HG03354 (cell line): ENCODE data around the gene ATG2B.

Experiments
- ATAC-seq: cut with Tn5 transposase; IDR thresholded peaks from one replicate; pipeline ENCODE4 v1.9.1; 2021; ENCODE audit warnings: mild to moderate bottlenecking; ENCODE audit not compliant: unreplicated experiment, poor library complexity, severe bottlenecking

ATG2B gene

DNA sequence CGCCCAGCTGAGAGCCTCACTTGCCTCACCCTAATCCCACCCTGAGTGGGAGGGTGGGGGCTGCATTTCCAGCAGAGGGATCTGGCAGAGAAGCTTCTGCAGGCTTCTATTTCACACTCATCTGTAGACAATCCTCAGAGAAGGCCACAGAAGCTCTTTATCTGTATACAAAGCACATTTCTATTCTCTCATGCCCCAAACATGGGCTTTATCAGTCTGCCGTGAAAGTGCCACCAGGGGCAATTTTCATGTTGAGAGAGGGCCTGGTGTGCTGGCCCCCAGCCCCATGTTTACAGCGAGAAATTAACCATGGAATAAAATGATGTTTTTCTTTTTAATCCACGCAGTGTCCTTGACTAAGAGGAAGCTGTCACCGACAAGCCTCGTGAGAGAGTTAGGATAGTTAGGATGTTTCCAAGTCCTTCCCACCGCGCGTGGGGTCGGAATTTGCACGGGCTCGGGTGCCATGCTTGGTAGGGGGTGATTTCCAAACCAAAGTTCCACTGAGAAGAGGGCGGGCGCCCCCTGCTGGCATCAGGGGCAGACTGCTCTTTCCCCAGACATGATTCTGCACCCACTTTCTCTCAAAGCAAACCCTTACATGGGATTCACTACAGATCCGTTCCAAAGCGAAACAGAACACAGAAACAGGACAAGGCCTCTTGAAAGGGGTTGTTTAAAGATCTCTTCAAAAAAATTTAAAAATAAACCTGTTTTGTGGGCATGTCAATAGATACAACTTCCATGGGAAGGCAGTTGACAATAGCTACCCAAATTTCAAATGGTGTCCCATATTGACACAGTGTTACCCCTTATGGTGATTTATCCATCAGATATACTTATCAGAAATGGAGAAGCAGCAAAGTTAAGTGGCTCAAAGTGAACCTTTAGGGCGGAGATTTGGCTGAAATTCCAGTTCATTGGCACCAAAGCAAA lies 87.7 kb downstream of the ATG2B start:
- no peak for ATAC-seq

DNA sequence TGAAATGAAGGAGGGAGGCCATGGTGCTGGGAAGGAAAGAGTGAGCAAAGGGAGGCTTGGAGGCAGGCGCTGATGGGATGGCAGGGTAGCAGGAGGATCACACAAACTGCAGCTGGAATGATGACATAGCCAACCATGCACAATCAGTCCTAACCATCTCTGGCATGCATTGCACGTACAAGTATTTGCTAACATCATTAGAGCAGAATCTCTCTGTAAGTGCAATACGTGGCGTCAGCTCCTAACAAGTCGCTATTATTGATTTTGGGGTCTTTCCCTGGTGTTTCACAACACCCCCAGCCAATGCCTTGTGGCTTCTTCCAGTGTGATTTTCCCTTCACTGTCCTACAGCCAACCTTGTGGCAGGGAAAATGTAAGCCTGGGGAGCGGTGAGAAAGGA lies 88.6 kb downstream of the ATG2B start:
- no peak for ATAC-seq

DNA sequence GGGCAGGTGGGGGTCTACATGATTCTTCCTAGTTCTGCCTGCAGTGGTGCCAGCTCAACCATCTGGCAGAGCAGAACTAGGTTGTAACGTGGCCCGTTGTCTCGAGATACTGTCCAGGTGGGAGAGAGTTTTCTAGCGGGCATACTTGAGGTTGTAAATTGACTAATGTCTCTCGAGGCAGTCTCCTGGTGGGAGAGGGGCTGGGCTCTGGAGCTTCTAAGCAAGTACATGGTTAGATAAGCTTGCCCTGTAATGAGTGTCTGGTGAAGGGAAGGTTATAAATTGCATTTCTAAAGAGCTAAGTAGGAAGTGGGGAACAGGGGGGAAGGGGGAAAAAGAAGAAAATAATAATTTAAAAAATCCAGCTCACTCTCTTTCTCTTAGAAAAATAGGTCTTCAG lies 89.0 kb downstream of the ATG2B start:
- no peak for ATAC-seq

DNA sequence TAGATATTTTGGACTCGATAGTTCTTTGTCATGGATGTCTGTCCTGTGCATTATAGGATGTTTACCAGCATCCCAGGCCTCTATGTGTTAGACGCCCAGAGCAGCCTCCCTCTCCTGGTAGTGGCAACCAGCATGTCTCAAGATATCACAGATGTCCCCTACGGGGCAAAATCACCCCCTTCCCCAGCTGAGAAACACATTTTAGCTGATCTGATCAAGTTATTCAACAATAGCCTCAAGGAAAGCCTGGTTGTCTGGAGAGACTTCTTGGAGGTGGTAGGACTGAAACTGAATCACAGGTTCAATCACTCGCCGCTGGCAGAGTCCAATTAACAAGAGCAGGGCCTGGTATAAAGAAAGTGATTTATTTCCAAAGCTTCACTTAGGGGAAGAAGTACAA lies 89.5 kb downstream of the ATG2B start:
- ATAC-seq, result no peak

DNA sequence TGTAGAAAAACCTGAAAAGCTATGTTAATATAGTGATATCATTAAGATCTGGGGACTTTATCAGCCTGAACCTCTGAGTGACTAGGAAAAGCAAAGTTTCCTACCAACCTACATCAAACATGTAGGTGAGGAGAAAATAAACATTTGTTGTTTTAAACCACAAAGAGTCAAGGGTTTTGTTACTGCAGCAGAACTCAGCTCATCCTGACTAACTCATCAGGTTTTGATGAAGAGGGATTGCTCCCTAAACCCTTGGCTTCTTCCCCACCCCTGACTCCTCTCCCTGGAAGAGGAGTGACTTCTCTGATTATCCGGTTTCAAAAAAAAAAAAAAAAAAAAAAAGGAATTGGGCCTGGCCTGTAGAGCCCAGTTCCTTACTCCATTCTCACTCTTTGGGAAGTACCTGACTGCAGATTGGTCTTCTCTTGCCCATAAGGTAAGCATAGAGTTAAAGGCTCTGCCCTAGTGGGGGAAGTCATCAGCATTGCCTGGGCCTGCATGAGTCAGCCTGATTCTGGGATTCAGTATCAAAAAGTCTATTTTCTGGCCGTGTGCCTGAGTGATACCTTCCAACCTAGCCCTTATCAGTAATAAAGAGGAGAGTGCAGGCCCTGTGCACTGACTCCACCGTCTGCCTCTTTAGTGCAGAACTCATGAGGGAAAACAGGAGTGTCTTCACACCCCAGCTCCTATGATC lies 90.2 kb downstream of the ATG2B start:
- ATAC-seq, result no peak

DNA sequence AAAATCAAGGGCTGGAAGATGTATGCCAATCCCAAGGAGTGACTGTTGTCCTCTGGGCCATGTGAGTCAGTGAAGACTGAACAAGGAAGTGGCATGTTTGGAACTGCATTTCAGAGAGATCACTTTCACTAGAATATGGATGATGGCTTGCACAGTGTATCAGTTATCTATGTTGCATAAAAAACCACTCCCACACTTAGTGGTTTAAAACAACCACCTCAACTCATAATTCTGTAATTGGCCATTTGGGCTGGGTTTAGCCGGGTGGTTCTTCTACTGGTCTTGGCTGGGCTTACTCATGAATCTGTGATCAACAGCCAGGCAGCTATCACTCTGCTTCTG lies 91.7 kb downstream of the ATG2B start:
- ATAC-seq, result no peak

DNA sequence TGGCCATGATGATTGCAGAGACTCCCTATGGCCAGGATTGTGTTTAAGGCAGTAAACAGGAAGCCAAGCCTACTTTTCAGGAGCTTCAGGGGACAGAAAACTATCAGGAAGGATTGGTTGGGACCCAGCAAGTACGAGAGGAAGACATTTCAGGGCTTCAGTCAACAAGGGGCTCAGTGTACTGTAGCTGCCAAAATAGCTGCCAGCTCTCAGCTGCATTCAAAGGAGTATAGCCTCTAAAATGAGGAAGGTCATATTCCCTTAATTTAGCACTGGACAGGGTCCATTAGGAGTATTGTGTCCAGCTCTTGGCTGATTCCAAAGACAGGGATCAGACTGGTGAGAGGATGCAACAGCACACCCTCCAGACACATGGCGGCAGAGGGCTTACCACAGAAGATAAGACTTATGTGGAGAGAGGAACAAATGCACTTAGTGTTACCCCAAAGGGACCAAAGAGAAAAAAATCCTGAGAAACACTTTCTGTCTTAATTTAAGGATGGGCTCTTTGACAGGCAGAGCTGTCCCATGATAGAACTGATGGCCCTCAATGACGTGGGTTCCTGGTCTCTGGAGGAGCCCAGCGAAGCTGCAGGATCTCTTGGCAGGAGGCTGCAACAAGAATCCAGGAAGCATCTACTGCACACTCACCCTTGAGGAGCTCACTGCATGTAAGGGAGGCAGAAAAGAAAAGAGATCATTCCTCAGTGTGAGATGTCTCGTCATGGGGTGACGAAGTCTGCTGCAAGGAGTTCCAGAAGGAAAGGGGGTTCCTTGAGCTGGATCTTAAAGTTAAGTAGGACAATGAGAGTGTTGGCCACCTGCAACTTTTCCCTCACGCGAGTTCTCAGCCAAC lies 92.3 kb downstream of the ATG2B start:
- no peak for ATAC-seq

DNA sequence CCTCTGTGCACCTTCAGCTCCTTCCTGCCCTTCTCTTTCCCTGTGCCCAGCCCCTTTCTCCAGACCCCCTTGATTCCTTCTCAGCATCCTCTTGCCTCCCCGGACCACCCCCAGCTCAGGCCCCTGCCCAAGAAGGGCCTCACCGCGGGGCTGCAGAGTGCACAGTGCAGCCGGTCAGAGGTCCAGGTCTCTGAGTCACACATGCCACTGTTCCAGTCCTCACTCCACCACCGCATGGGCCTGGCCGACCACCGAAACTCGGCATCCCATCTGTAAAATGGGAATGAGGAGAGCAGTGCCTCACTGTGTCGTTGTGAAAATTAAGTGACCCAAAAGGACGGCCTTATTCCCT lies 93.8 kb downstream of the ATG2B start:
- ATAC-seq, result no peak

DNA sequence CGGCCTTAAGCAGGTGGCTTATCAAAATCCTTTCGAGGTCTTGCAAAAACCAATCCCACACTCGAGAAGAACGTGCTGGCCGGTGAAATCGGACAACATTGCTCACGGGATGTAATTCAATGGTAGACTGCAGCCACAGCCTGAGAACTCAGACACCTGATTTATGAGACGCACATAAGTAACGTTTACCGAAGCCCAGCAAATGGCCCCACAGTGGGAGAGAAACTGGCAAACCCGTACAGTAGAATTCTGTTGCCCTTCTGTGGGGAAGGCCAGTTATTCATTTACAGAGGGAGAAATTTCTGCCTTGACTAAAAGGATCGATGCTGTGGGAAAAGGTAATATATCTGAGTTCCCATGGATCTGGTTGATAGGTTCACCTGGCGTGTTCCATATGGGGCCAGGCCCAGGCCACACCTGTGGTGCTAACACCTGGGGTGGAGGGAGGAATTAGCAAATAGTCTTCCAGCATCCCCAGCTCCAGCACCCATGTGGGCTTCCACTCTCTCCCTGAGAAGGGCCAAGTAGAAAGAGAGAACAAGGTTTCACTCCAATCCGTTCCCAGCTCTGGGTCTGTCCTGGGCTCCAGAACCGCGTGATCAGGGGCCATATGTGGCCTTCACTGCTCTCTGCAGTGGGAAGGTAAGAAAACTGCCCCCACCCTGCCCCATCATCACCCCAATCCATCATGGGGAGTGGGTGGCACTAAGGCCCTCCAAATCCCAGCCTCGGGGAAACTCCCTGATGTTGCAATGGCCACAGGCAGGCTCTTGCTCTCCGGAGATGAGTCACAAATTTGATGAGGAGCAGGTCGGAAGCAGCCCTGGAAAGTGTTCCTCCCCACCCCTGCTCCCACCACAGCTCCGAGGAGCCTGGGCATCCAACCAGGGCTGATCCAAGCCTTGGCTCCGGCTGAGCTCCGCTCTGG lies 94.4 kb downstream of the ATG2B start:
- ATAC-seq, result no peak

DNA sequence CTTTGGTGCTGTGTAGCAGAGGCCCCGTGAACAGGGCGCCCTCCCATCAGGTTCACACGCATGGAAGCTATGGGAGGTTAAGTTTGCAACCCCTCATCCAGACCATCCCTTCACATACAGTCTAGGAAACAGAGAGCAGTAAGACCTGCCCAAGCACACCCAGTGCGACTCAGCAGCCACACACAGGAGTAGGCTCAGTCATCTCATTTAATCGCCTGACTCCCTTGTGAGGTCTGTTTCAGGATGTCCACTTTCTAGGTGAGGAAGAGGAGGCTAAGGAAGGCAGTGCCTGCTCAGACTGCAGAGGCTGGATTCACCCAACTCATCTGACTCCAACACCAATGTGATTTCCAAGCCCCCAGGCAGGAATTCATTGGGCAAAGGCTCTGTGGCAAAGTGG lies 95.2 kb downstream of the ATG2B start:
- no peak for ATAC-seq

DNA sequence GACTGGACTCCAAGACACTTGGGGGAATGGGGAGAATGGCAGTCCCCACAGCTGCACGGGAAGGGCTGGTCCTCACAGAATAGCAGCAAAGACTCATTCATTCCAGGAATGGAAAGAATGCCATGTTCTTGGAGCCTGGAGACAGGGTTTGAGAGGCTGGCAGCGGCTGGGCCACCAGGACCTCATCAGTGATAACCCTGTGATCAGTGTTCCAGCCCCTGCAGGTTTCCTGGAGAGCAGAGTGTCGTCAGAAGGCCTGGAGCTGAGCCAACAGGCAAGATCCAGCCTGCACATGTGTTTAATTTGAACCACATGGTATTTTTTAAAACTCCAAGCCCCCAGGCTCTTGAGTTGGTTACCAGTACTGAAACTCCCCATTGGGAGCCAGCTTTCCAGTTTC lies 95.8 kb downstream of the ATG2B start:
- ATAC-seq, result no peak

DNA sequence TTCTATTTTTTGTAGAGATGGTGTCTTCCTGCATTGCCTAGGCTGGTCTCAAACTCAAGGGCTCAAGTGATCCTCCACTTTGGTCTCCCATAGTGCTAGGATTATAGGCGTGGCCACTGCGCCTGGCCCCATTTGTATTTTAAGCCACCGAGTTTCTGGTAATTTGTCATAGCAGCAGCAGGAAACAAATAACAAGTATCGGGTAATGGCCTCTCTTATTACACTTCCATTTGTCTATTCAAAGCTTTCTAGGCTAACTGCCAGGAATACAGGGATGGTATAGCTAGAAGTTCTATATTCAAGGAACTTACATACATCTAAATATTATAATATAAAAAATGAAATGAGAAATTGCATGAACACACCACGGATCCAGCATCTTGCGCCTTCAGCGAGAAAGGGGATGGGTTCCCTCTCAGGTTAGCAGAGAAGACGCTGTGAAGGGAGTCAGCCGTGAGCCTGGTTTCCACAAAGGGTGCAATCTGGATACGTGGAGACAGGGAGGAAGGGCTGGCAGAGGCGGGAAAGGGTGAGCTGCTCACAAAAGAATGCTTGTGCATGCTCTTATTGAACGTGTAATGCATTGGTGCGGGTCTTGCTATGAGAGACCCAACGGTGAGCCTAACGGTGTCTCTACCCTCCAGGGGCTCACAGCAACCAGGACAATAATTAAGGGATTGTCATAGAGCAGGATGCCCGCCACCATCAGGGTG lies 97.6 kb downstream of the ATG2B start:
- ATAC-seq, result no peak

DNA sequence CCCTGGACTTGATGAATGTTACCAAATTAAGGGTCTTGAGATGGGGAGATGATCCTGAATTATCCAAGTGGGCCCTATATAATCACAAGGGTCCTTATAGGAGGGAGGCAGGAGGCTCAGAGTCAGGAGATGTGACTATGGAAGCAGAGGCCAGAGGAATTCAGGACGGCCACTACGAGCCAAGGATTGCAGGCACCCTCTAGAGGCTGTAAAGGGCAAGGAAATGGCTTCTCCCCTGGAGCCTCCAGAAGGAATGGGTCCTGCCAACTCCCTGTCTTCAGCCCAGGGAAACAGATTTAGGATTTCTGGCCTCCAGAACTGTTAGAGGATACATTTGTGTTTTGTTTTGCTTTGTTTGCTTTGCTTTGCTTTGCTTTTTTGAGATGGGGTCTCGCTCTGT lies 98.3 kb downstream of the ATG2B start:
- no peak for ATAC-seq

DNA sequence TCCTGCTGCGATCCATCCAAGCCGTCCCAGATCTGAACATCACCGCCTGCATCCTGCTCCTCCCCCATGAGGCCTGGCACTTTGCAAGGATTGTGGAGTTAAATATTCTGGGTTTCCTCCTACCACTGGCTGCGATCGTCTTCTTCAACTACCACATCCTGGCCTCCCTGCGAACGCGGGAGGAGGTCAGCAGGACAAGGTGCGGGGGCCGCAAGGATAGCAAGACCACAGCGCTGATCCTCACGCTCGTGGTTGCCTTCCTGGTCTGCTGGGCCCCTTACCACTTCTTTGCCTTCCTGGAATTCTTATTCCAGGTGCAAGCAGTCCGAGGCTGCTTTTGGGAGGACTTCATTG lies 99.0 kb downstream of the ATG2B start:
- no peak for ATAC-seq

DNA sequence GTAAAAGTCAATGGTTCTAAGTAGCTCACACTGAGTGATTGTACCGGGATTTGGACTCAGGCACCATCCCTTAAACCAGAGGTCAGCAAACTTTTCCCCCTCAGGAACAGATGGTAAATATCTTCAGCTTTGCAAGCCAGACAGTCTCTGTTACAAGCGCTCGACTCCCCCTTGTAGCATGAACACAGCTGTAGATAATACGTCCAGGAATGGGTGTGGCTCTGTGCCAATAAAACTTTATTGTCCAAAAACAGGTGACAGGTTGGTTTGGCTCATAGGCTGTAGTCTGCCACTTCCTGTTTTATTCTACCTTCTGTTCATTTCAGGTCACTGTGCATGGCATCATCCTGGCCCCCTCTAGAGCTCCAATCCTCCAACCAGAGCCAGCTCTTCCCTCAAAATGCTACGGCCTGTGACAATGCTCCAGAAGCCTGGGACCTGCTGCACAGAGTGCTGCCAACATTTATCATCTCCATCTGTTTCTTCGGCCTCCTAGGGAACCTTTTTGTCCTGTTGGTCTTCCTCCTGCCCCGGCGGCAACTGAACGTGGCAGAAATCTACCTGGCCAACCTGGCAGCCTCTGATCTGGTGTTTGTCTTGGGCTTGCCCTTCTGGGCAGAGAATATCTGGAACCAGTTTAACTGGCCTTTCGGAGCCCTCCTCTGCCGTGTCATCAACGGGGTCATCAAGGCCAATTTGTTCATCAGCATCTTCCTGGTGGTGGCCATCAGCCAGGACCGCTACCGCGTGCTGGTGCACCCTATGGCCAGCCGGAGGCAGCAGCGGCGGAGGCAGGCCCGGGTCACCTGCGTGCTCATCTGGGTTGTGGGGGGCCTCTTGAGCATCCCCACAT lies 99.6 kb downstream of the ATG2B start:
- no peak for ATAC-seq

DNA sequence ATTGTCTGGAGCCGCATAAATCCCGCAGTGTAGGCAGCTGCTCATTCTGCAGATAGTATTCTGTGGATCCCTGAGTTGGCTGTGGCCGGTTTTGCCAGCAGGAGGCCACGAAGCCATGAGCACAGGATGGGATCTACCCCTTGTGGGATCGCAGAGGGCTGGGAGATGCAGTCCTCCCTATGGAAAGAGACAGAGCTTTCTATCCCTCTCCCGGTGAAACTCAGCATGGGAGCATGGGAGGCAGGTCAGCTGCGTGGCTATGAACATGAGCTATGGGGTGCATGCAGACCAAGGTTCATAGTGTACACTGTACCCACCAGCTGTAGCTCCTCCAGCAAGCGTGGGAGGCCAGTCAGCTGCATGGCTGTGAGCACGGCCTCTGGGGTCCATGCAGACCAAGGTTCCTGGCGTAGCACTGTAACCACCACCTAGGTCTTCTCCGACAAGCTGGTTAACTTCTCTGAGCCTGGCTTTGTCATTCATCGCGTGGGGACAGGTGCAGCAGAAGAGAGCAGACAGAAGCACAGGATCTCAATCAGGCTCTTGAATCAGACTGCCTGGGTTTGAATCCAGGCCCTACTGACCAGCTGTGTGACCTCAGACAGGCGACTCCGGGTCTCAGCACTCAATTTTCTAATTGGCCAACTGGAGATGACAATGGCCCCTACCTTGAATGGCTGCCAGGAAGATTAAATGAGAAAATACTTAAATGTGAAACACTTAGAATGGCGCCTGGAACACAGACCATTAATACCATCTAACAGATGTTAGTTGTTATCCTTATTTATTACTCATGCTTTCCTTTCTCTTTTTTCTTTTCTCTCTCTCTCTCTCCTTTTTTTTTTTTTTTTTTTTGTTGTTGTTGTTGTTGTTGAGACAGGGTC lies 101.1 kb downstream of the ATG2B start:
- ATAC-seq, result no peak

DNA sequence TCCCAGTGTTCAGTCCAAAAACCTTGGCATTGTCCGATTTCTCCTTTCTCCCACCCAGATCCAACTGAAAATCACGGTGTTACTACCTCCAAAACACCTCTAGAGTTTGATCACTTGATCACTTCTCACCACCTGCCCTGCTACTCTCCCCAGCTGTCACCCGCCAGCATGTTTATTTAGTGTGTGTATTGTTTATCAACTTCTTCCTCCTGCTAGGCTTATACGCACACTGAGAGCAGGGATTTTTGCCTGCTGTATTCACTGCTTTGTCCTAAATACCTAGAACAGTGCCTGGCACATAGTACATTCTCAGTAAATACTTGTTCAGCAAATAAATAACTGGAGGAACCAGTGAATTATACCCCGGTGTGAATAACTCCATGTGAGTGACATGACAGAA lies 102.1 kb downstream of the ATG2B start:
- no peak for ATAC-seq
